ENCODE measurements around the gene EFNA5.

The EFNA5 gene

GRCh38 chr5:107639990-107640389 is 30.7 kb downstream of the EFNA5 start:
- DNase-seq (ENCODE audit: low read depth) = no peak

GRCh38 chr5:107636555-107636954 is 34.2 kb downstream of the EFNA5 start:
- DNase-seq (ENCODE audit: low read depth) = no peak

GRCh38 chr5:107636068-107636467 is 34.7 kb downstream of the EFNA5 start:
- no peak for DNase-seq (ENCODE audit: low read depth)

- peak; percentile 29 for DNase-seq (ENCODE audit: low read depth)
Measured at GRCh38 chr5:107634981-107635848, 35.5 kb downstream of the EFNA5 start.

GRCh38 chr5:107633171-107633901 is 37.4 kb downstream of the EFNA5 start:
- DNase-seq (ENCODE audit: low read depth) = peak; percentile 20

GRCh38 chr5:107631805-107632362 is 38.9 kb downstream of the EFNA5 start:
- DNase-seq (ENCODE audit: low read depth) = no peak

GRCh38 chr5:107630184-107630583 is 40.6 kb downstream of the EFNA5 start:
- no peak for DNase-seq (ENCODE audit: low read depth)

DNA sequence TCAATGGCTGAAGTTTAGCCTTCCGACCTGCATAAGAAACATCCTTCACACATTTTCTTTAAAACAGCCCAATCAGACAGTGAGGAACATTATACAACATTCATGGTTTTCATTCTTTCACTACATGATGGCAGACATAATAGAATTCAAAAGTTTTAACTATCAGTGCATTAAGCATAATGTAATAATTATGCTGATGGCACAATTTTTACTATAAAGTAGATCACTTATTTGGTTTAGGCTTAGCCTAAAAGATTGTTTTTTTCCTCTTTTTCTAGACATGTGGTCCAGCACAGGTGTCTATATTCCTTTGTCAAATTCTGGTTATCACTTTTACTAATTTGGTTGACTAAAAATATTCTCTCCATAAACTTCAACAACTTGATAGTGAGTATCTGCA is 46.5 kb downstream of the EFNA5 start:
- DNase-seq (ENCODE audit: low read depth) = no peak

DNA sequence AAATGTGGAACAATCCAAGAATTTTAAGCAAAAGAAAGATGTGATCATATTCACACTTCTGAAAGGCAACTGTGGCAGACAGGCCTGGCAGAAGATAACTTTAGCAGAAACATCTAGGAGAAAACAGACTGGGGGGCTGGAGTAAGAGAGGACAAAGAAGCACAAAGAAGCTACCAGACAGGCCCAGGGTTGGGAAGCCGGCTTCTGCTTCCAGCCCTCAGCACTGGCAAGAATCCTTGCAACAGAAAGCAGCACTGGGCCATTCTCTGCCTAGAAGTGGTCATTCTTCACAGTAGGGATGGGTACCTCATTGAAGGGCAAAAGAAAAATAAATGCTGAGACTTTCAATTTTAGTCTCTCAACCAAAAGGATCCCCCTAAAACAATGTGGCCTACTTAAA is 49.6 kb downstream of the EFNA5 start:
- no peak for DNase-seq (ENCODE audit: low read depth)

DNA sequence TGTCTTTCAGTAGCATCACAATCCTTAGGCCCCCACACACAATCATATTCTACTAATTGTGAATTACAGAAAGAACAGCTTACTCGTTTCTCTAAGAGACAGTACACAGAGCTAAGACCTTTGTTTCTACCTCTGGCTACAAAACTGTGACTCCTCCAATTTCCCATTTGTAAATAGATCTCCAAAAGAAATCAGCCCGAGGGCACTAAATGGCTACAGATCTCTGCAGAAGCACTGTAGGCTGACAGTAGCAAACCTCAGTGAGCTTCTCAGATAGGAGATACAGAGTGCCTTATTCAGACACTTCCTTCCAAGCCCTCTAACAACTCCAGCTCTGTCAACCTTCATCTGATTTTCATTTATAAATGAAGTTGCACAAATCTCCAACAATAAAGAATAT is 51.0 kb downstream of the EFNA5 start:
- DNase-seq (ENCODE audit: low read depth) = no peak

DNA sequence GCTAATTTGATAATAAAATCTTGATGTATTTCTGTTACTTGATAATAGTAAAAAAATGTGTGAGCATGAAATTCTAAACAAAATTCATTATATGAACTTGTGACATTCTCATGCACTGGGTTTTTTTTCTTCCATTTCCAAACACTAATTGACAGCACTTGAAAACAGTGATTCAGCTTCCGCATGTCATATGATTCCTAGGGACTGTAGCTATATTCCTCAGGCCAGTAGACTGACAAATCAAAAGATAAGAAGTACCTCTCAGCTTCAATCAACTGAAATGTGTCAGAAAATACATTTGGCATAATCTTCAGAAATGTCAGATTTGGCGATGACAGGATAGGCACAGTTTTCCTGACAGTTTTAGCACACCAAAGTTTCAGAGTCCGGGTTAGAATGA is 52.5 kb downstream of the EFNA5 start:
- DNase-seq (ENCODE audit: low read depth) = no peak

DNA sequence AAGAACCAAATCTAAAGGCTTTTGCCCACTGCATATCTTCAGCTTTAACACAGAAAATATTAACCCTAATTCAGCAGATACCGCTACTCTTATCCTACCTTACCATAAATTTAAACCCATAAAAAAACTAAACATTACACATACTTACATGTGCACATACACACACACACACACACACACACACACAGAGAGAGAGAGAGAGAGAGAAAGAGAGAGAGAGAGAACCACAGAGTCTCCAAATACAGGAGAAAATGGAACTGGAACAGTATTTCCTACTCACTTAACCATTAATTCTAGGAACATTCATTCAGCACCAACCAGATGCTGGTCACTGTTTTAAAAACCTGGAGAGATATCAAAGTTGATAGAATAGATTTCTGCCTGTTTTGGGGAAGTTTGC is 53.7 kb downstream of the EFNA5 start:
- DNase-seq (ENCODE audit: low read depth) = no peak

DNA sequence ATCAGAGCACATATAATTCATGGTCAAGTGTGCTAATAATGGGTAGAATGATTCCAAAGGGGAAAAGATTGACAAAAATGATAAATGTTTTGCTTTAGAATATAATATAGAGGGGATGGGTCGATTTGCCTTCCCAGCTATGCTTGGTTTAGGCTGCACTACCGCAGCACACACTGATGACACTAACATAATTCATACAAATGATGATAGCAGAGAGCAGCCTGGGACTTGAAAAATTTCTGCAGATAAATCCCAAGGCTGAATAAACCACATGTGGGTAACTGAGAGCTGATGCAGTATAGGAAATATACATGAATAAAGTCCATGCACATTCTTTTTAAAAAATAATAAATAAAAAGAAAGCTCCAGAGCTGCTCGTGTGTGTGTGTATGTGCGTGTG is 54.5 kb downstream of the EFNA5 start:
- no peak for DNase-seq (ENCODE audit: low read depth)

GRCh38 chr5:107615299-107615817 is 55.4 kb downstream of the EFNA5 start:
- no peak for DNase-seq (ENCODE audit: low read depth)

- no peak for DNase-seq (ENCODE audit: low read depth)
Measured at GRCh38 chr5:107612541-107612940, 58.2 kb downstream of the EFNA5 start.

DNA sequence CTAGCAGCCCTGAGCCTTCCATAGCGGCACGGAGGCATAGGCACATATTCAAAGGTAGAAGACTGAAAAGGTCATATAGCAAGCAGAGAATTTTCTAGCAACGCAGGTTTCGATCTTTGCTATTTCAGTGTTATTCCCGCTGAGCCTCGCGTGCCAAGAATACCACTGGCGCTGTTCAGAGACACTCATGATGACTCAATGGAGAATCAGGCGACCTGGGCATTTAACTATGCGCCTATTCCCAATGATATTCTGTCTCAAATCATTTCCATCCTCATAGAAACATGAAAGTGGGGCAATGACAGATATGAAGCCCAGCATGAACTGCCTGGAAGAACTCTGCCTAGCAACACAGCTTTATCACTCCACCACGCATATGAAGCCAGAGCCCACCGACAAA is 59.9 kb downstream of the EFNA5 start:
- no peak for DNase-seq (ENCODE audit: low read depth)

DNA sequence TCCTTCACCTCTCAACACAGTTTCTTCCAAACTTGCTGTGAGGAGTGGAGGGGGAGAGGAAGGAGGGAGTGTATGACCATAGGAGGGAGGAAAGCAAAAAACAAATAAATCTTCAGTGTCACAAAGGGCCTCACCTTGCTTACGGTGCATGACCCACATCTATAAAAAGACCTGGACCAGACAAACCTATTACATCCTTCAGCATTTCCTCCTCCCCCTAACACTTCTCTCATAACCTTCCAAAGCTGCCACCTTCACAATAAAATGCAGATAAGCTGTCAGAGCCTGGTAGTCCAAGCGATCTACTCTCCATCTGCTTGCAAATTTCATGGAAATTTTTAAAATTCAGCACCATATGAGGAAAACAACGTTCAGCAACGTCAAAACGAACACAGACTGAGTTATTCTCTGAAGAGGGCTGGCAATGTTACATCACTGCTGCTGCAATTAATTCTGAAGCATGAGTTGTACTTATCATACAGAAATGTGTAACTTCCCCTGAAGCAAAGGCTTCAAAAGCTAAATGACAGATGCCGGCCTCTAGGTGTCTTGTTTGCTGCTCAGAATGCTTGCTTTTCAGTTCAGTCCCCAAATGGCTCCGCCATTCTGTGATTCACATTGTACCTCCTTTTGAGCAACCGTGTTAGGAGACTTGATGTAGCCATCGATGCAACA is 62.9 kb downstream of the EFNA5 start:
- DNase-seq (ENCODE audit: low read depth) = no peak

DNA sequence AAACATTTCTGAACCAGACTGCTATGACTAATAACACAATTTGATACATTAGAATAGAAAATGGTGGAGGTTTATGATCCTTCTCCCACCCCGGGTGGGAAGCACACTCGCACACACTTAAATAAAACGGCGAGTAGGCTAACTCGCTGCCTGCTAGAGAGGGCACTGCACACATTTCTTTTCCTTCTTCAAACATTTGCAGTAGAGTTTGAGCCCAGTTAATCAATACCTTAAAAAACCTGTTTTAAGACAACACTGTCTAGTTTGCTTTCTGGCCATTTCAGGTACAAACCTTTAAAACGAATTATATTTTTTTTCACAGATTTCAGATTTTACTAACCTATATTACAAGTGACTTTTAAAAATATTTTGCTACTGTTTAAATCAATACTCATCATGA is 63.5 kb downstream of the EFNA5 start:
- no peak for DNase-seq (ENCODE audit: low read depth)

GRCh38 chr5:107605596-107606125 is 65.1 kb downstream of the EFNA5 start:
- no peak for DNase-seq (ENCODE audit: low read depth)

DNA sequence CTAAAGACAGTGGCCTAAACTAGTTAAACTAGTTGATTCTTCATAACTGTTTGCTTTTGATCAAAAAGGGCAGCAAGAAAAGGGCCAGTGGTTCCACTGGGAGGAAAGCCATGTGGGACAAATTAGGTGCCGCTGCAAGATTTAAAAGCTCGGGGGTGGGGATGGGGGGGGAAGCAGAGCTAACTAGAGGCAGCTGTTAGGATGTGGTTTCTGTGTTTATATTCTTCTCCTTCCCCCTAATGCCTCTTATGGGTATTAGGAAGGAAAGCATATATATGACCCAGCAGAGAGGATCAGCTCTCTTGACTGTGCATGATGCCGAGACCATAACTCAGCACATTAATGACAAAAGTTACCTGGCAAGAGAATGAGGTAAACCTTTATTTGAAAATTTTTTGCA is 65.7 kb downstream of the EFNA5 start:
- peak; percentile 45 for DNase-seq (ENCODE audit: low read depth)

DNA sequence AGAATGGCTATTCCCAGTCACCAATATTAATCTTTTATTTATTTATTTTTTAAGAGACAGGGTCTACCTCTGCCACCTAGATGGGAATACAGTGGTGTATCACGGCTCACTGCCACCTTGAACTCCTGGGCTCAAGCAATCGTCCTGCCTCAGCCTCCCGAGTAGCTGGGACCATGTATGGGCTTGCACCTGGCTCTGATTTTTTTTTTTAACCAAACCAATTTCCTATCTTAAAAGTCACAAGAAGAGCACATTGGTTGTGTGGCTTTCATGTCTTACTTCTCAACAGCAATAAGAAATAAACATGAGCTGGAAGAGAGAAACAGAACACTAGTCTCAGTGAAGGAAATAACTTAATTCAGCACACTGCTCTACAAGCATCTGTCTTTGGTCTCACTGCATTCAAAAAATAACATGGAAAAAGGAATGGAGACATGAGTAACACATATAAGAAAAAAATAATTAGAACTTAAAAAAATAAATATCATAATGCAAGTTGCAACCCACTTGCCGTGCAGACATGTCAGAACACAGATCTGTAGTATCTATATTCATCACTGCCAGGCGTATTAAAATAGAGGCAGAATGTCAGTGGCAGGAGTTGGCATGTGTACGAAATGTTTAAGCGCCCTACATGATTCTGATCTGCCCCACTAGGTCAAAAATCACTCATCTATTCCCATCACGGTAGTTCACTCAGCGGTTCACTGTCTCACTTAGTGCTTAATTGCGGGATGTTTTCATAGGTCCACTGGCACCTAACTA is 66.4 kb downstream of the EFNA5 start:
- no peak for DNase-seq (ENCODE audit: low read depth)

Measured in fibroblast of the conjunctiva (primary cell).